Karpas-422 (cell line): ENCODE results near the gene PRKN. TPM values are rescaled to one million over a fixed set of nuclear protein-coding genes. Genes with fewer than 3 reads are reported as not detected.

Experiments used
- DNase-seq: peaks from one replicate; pipeline ENCODE4 v3.0.0-alpha.2; 2015
- H2AFZ ChIP-seq: fragments of 200-600 bp; sonication (generic); 2 replicates; pipeline ENCODE4 v1.6.1; 2014; ENCODE audit warnings: antibody characterized with exemption, low read length, mixed read lengths
- H3K27ac ChIP-seq: fragments of 200-600 bp; sonication (generic); 2 replicates; pipeline ENCODE4 v1.5.1; 2014; ENCODE audit warnings: mild to moderate bottlenecking, low read length, moderate library complexity
- H3K27me3 ChIP-seq: fragments of 200-600 bp; sonication (generic); 2 replicates; pipeline ENCODE4 v1.6.1; 2014; ENCODE audit warnings: low read length, mixed read lengths
- H3K36me3 ChIP-seq: fragments of 200-600 bp; sonication (generic); 2 replicates; pipeline ENCODE4 v1.6.1; 2014; ENCODE audit warnings: low read length, mixed read lengths; ENCODE audit not compliant: insufficient read depth
- H3K4me1 ChIP-seq: fragments of 200-600 bp; sonication (generic); 2 replicates; pipeline ENCODE4 v1.6.1; 2014; ENCODE audit warnings: mild to moderate bottlenecking, low read length, mixed read lengths
- H3K4me2 ChIP-seq: fragments of 200-600 bp; sonication (generic); 2 replicates; pipeline ENCODE4 v1.6.1; 2014; ENCODE audit warnings: low read length, low read depth, mild to moderate bottlenecking; ENCODE audit not compliant: poor library complexity, severe bottlenecking
- H3K4me3 ChIP-seq: fragments of 200-600 bp; sonication (generic); 2 replicates; pipeline ENCODE4 v1.5.1; 2014; ENCODE audit warnings: mild to moderate bottlenecking, antibody characterized with exemption, low read length, mixed read lengths
- H3K79me2 ChIP-seq: fragments of 200-600 bp; sonication (generic); 2 replicates; pipeline ENCODE4 v1.6.1; 2014; ENCODE audit warnings: mild to moderate bottlenecking, low read length, mixed read lengths
- H3K9ac ChIP-seq: fragments of 200-600 bp; sonication (generic); 2 replicates; pipeline ENCODE4 v1.6.0; 2014; ENCODE audit warnings: low read length
- H3K9me2 ChIP-seq: fragments of 200-600 bp; sonication (generic), shearing (Covaris generic); replicated peaks from 2 replicates; pipeline ENCODE4 v1.6.0; 2014; ENCODE audit warnings: mild to moderate bottlenecking, low read length, moderate library complexity; ENCODE audit not compliant: insufficient read depth
- H3K9me3 ChIP-seq: fragments of 300-700, 200-600 bp; sonication (generic); 2 replicates; pipeline ENCODE4 v1.6.1; 2014; ENCODE audit warnings: low read length, mixed read lengths
- H4K20me1 ChIP-seq: fragments of 200-600 bp; sonication (generic); 2 replicates; pipeline ENCODE4 v1.6.1; 2014; ENCODE audit warnings: mild to moderate bottlenecking, antibody characterized with exemption, low read length, low read depth; ENCODE audit not compliant: insufficient read depth
- total RNA-seq: library from RNA; depleted of rRNA; stranded (reverse); fragments of >200 nt; shearing (Covaris generic); gene quantifications from 2 replicates; pipeline ENCODE4 v1.2.3, GENCODE V29; 2014; ENCODE audit warnings: low replicate concordance

The PRKN gene
- total RNA-seq, 1 experiment from 2014 or later: not detected

DNA sequence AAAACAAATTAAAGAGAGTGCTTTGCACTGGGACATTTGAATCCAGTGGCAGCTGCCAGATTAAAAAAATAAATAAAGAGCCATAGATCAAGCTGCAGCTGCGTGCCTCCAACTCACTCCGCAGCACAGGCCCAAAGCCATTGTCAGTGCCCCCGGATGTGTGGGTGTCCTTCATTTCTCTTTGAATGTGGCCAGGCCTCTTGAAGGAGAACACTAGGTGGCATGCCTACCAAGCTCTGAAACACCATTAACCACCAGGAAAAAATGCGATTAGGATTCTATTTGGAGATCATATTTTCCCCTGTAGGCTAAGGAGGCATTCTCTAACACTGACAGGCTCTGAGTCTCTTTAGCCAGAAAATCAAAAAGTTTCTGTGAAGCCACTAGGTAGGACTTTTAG lies 549.8 kb downstream of the PRKN start:
- no peaks in the 10 kb centered on the region for H3K9me3 ChIP-seq
- H3K27ac ChIP-seq: no peak overlapping the region
- no peaks in the 10 kb centered on the region for H3K79me2 ChIP-seq
- H3K9me2 ChIP-seq: no peaks in the 10 kb centered on the region
- H2AFZ ChIP-seq: no peak overlapping the region
- no peak for DNase-seq
- H3K36me3 ChIP-seq: no peaks in the 10 kb centered on the region
- H4K20me1 ChIP-seq: no peaks in the 10 kb centered on the region
- no peaks in the 10 kb centered on the region for H3K27me3 ChIP-seq
- no peak overlapping the region for H3K4me2 ChIP-seq
- H3K4me1 ChIP-seq: no peaks in the 10 kb centered on the region
- H3K9ac ChIP-seq: no peak overlapping the region
- H3K4me3 ChIP-seq: no peak overlapping the region

- H3K79me2 ChIP-seq: no peaks in the 10 kb centered on the region
- H3K9ac ChIP-seq: no peak overlapping the region
- no peak for DNase-seq
- no peaks in the 10 kb centered on the region for H3K9me3 ChIP-seq
- no peak overlapping the region for H3K4me3 ChIP-seq
- H3K36me3 ChIP-seq: no peaks in the 10 kb centered on the region
- H3K27ac ChIP-seq: no peak overlapping the region
- H3K9me2 ChIP-seq: no peaks in the 10 kb centered on the region
- no peaks in the 10 kb centered on the region for H4K20me1 ChIP-seq
- H3K4me2 ChIP-seq: no peak overlapping the region
- no peak overlapping the region for H2AFZ ChIP-seq
- no peaks in the 10 kb centered on the region for H3K4me1 ChIP-seq
- no peaks in the 10 kb centered on the region for H3K27me3 ChIP-seq
Observed at GRCh38 chr6:162173466-162173865, 554.1 kb downstream of the PRKN start.

DNA sequence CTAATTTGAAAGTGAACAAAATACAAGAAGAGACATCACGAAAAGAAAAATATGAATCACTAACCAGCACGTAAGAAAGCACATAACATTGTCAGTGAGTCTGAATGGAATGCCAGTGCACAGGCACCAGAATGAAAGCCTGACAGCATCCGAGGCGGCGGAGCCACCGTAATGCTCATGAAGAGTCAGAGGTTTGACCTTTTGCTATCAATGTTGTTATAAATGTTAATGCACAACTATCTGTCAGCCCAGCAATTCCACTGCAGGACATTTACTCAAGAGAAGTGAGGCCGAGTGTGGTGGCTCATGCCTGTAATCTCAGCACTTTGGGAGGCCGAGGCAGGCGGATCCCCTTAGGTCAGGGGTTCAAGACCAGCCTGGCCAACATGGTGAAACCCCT lies 562.1 kb downstream of the PRKN start:
- no peak for DNase-seq
- Histone ChIP-seq H3K9me3 (0 out of 2 replicates have a peak, but pooled peaks cover 2% of the 10 kb centered on the region), H4K20me1 (no peaks in the 10 kb centered on the region), H2AFZ (no peak overlapping the region), H3K36me3 (no peaks in the 10 kb centered on the region), H3K4me2 (no peak overlapping the region), H3K9me2 (no peaks in the 10 kb centered on the region), H3K27ac (no peak overlapping the region), H3K4me1 (no peaks in the 10 kb centered on the region), H3K79me2 (no peaks in the 10 kb centered on the region), H3K27me3 (no peaks in the 10 kb centered on the region), H3K9ac (no peak overlapping the region), H3K4me3 (no peak overlapping the region)

DNA sequence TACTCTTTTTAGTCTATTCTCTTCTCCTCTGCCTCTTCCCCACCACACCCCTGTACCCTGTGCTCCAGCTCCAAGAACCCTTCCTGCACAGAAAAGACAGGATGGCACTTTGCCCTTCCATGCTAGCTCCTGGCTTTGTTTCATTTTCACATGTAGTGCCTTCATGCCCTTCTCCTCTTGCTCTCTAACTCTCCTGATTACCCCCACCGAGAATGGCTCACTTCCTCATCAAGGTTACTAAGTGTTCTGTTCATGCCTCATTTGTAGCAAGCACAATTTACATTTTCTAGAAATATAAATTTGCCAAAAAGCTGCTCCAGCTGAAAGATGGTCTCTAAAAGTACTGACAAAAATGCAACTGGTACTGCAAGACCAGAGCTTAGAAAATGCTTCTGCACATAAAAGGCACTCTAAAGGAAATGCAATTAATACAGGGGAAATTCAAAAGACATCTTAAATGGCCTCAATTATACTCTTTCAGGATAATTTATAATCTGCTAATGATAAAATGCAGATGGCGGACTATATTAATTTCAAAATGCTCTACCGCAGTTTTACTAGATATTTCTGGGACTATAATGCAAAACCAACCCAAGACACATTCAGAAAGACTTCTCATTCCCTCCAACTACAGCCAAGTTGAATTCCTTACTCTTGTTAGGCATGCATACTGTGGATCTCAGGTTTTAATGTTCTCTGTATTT lies 570.2 kb downstream of the PRKN start:
- no peaks in the 10 kb centered on the region for H3K27me3 ChIP-seq
- no peaks in the 10 kb centered on the region for H4K20me1 ChIP-seq
- H2AFZ ChIP-seq: no peak overlapping the region
- no peaks in the 10 kb centered on the region for H3K4me1 ChIP-seq
- no peak for DNase-seq
- H3K27ac ChIP-seq: no peak overlapping the region
- H3K4me3 ChIP-seq: no peak overlapping the region
- no peak overlapping the region for H3K4me2 ChIP-seq
- H3K9me3 ChIP-seq: peaks cover 2% of the 10 kb centered on the region; the same call in 1 of the 2 replicates
- no peaks in the 10 kb centered on the region for H3K36me3 ChIP-seq
- H3K79me2 ChIP-seq: no peaks in the 10 kb centered on the region
- H3K9ac ChIP-seq: no peak overlapping the region
- no peaks in the 10 kb centered on the region for H3K9me2 ChIP-seq

DNA sequence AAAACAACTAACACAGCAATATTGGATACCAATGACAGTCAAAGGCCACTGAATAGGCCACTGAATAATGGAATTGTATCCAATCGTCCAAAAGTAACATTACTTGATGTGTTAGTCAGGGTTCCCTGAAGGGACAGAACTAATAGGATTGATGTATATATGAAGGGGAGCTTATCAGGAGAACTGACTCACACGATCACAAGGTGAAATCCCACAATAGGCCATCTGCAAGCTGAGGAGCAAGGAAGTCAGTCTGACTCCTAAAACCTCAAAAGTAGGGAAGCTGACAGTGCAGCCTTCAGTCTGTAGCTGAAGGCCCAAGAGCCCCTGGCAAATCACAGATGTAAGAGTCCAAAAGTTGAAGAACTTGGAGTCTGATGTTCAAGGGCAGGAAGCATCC lies 571.4 kb downstream of the PRKN start:
- no peak for DNase-seq
- H3K4me3 ChIP-seq: no peak overlapping the region
- no peaks in the 10 kb centered on the region; the same call in 1 of the 2 replicates for H3K36me3 ChIP-seq
- H3K9ac ChIP-seq: no peak overlapping the region
- no peak overlapping the region for H3K4me2 ChIP-seq
- H3K27ac ChIP-seq: no peak overlapping the region
- no peaks in the 10 kb centered on the region for H3K4me1 ChIP-seq
- peaks cover 4% of the 10 kb centered on the region; the same call in 1 of the 2 replicates for H3K9me3 ChIP-seq
- no peaks in the 10 kb centered on the region for H3K9me2 ChIP-seq
- H2AFZ ChIP-seq: no peak overlapping the region
- H4K20me1 ChIP-seq: no peaks in the 10 kb centered on the region
- H3K27me3 ChIP-seq: no peaks in the 10 kb centered on the region
- no peaks in the 10 kb centered on the region for H3K79me2 ChIP-seq

GRCh38 chr6:162154930-162155329 lies 572.6 kb downstream of the PRKN start:
- Histone ChIP-seq H3K4me3 (no peak overlapping the region), H3K9me3 (peaks cover 8% of the 10 kb centered on the region), H3K4me1 (no peaks in the 10 kb centered on the region), H4K20me1 (no peaks in the 10 kb centered on the region), H3K27ac (no peak overlapping the region), H3K9ac (no peak overlapping the region), H3K36me3 (no peaks in the 10 kb centered on the region; the same call in 1 of the 2 replicates), H2AFZ (no peak overlapping the region), H3K27me3 (no peaks in the 10 kb centered on the region), H3K79me2 (no peaks in the 10 kb centered on the region), H3K9me2 (no peaks in the 10 kb centered on the region), H3K4me2 (no peak overlapping the region)
- no peak for DNase-seq

GRCh38 chr6:162154001-162154400 lies 573.6 kb downstream of the PRKN start:
- Histone ChIP-seq H3K9me3 (peaks cover 15% of the 10 kb centered on the region), H3K27me3 (no peaks in the 10 kb centered on the region), H3K4me1 (no peaks in the 10 kb centered on the region), H3K4me3 (no peak overlapping the region), H3K27ac (no peak overlapping the region), H3K9ac (no peak overlapping the region), H3K4me2 (no peak overlapping the region), H3K36me3 (no peaks in the 10 kb centered on the region; the same call in 1 of the 2 replicates), H3K79me2 (no peaks in the 10 kb centered on the region), H2AFZ (no peak overlapping the region), H4K20me1 (no peaks in the 10 kb centered on the region), H3K9me2 (no peaks in the 10 kb centered on the region)
- DNase-seq: no peak

- no peak overlapping the region for H3K27ac ChIP-seq
- no peak overlapping the region for H2AFZ ChIP-seq
- no peak for DNase-seq
- no peaks in the 10 kb centered on the region for H3K4me1 ChIP-seq
- no peaks in the 10 kb centered on the region; the same call in 1 of the 2 replicates for H3K36me3 ChIP-seq
- no peaks in the 10 kb centered on the region for H3K79me2 ChIP-seq
- no peak overlapping the region for H3K4me2 ChIP-seq
- no peaks in the 10 kb centered on the region for H4K20me1 ChIP-seq
- H3K9ac ChIP-seq: no peak overlapping the region
- peaks cover 15% of the 10 kb centered on the region for H3K9me3 ChIP-seq
- no peaks in the 10 kb centered on the region for H3K27me3 ChIP-seq
- H3K9me2 ChIP-seq: no peaks in the 10 kb centered on the region
- no peak overlapping the region for H3K4me3 ChIP-seq
Observed at GRCh38 chr6:162153120-162153519, 574.4 kb downstream of the PRKN start.
